ENCODE measurements around the gene ZNF883.

ZNF883 gene

DNA sequence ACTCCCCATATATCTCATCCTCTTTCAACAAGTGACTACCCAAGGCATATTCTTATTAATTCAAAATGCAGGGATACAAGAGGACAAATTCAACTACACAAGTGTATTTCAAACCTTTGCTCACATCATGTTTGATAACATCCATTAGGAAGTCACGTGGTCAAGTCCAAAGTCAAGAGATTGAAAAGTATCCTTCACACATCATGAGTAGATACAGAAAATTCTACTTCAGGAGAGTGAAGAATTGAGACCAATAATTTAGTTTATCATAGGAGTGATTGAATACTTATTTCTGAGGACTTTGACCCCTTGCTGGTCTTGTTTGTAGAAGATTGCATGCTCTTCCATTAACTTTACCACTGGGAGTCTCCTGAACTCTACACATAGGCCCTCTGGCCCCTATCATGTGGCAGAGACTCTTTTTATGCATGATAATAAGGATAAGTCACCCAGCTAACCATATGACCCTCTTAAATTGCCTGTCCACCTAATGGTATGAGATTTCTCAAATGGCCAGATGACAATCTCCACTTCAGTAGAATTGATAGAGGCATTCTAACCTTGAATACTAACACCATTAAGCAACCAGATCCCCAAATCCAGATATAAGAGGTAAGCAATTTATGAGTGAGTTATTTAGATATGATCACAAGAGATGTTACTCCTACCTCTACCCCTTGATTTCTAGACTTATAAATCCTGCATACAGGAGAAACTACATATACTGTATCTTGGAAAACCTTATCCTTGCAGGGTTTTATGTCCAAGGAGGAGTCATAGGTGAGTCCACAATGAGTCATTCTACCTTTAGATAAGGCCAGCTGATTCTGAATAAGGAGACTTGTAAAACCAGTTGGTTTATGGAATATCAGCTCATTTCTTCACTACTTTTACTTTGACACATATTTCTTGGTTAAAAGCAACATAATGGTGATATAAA is 94.7 kb downstream of the ZNF883 start:
- no peaks in the 10 kb centered on the region for H3K4me1 ChIP-seq (ENCODE audit: insufficient read depth, low read length)
- H3K27me3 ChIP-seq (ENCODE audit: insufficient read depth, low read length) = peaks cover 28% of the 10 kb centered on the region
- H3K36me3 ChIP-seq (ENCODE audit: insufficient read depth, low read length) = no peaks in the 10 kb centered on the region
- no peak overlapping the region for H3K4me3 ChIP-seq (ENCODE audit: low read length)
- no peak overlapping the region for H3K27ac ChIP-seq (ENCODE audit: low read depth, low read length)
- H3K9me3 ChIP-seq (ENCODE audit: insufficient read depth, low read depth, low read length) = no peaks in the 10 kb centered on the region
- 85% methylated on average over 1 of the region's 1 CpG for WGBS
- H3K9ac ChIP-seq (ENCODE audit: low read depth, low read length) = no peak overlapping the region

DNA sequence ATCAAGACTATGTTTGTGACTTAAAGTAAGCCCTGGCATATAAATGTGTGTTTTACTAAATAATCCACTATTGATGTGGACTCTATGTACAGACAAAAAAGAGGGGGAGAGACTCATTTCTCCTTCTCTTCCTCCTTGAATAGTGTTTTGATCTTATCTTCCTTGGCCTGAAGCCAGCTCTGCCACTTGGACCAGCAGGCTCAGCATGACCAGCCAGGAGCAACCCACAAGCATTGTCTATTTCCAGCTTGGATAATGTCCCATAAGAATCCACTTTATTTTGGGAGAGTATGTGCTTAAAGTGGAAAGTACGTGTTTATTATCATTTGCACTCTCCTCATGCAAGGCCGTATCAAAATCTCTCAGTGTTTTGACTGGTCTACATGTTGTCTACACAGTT is 97.5 kb downstream of the ZNF883 start:
- no peaks in the 10 kb centered on the region for H3K36me3 ChIP-seq (ENCODE audit: insufficient read depth, low read length)
- 100% methylated on average over 2 of the region's 2 CpGs for WGBS
- H3K27me3 ChIP-seq (ENCODE audit: insufficient read depth, low read length) = peaks cover 26% of the 10 kb centered on the region
- H3K9ac ChIP-seq (ENCODE audit: low read depth, low read length) = no peak overlapping the region
- no peak overlapping the region for H3K27ac ChIP-seq (ENCODE audit: low read depth, low read length)
- H3K4me3 ChIP-seq (ENCODE audit: low read length) = no peak overlapping the region
- 0 out of 2 replicates have a peak, but pooled peaks cover 2% of the 10 kb centered on the region for H3K9me3 ChIP-seq (ENCODE audit: insufficient read depth, low read depth, low read length)
- H3K4me1 ChIP-seq (ENCODE audit: insufficient read depth, low read length) = no peaks in the 10 kb centered on the region

- H3K9ac ChIP-seq (ENCODE audit: low read depth, low read length) = no peak overlapping the region
- no peak overlapping the region for H3K4me3 ChIP-seq (ENCODE audit: low read length)
- 0 out of 2 replicates have a peak, but pooled peaks cover 2% of the 10 kb centered on the region for H3K9me3 ChIP-seq (ENCODE audit: insufficient read depth, low read depth, low read length)
- H3K27ac ChIP-seq (ENCODE audit: low read depth, low read length) = no peak overlapping the region
- peaks cover 24% of the 10 kb centered on the region for H3K27me3 ChIP-seq (ENCODE audit: insufficient read depth, low read length)
- no peaks in the 10 kb centered on the region for H3K4me1 ChIP-seq (ENCODE audit: insufficient read depth, low read length)
- H3K36me3 ChIP-seq (ENCODE audit: insufficient read depth, low read length) = no peaks in the 10 kb centered on the region
- WGBS = 94% methylated on average over 4 of the region's 4 CpGs
Observed at GRCh38 chr9:112913326-112913725, 98.7 kb downstream of the ZNF883 start.

DNA sequence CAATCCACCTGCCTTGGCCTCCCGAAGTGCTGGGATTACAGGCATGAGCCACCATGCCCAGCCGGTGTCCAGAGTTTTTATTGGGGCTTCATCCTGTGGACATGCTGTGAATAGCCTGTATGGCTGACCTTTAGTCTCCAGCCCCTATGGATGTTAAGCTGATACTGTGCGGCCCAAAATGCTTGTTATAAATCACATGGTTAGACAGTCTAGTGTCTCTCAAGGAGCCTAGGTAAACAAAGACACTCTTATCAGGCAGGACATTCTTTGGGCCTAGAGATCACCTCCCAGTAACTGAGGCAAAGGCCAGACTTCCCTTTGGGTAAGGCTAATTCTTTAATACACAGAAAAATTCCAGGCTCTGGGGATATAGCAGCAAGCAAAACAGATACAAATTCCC is 99.4 kb downstream of the ZNF883 start:
- Histone ChIP-seq H3K27me3 (ENCODE audit: insufficient read depth, low read length) (peaks cover 21% of the 10 kb centered on the region), H3K36me3 (ENCODE audit: insufficient read depth, low read length) (no peaks in the 10 kb centered on the region)
- WGBS = 93% methylated on average over 3 of the region's 3 CpGs

DNA sequence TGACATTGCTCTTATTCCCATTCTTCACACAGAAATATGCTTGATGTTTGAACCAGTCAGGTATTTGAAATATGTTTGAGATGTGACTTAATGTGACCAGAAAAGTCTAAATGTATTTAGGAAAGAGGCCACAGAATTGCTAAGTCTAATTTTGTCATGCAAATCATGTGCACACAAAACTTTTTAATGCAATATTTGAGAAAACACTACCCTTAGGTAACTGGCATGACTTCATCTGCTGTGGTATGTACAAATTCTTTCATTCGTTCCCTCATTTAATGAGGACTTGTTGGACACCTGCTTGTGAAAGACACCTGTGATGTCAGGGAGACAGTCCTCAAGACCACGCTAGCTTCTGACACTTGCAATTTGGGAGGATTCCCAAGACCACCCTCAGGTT is 100.3 kb downstream of the ZNF883 start:
- Histone ChIP-seq H3K27me3 (ENCODE audit: insufficient read depth, low read length) (peaks cover 18% of the 10 kb centered on the region), H3K4me1 (ENCODE audit: insufficient read depth, low read length) (no peaks in the 10 kb centered on the region), H3K9me3 (ENCODE audit: insufficient read depth, low read depth, low read length) (0 out of 2 replicates have a peak, but pooled peaks cover 2% of the 10 kb centered on the region), H3K9ac (ENCODE audit: low read depth, low read length) (no peak overlapping the region), H3K4me3 (ENCODE audit: low read length) (no peak overlapping the region), H3K27ac (ENCODE audit: low read depth, low read length) (no peak overlapping the region), H3K36me3 (ENCODE audit: insufficient read depth, low read length) (no peaks in the 10 kb centered on the region)
- WGBS = 92% methylated on average over 2 of the region's 2 CpGs

More for the DNA sequence above, 99.4 kb downstream of the ZNF883 start:
- H3K4me1 ChIP-seq (ENCODE audit: insufficient read depth, low read length) = no peaks in the 10 kb centered on the region
- H3K9me3 ChIP-seq (ENCODE audit: insufficient read depth, low read depth, low read length) = 0 out of 2 replicates have a peak, but pooled peaks cover 2% of the 10 kb centered on the region
- H3K4me3 ChIP-seq (ENCODE audit: low read length) = no peak overlapping the region
- H3K9ac ChIP-seq (ENCODE audit: low read depth, low read length) = no peak overlapping the region
- H3K27ac ChIP-seq (ENCODE audit: low read depth, low read length) = no peak overlapping the region
